ENCODE measurements around the gene CYP26C1.
"Not testable (repeated sequence)": the region's sequence is repeated elsewhere in the genome, so short reads cannot be mapped to it uniquely, and the experiment has no call there.

Gene CYP26C1

DNA sequence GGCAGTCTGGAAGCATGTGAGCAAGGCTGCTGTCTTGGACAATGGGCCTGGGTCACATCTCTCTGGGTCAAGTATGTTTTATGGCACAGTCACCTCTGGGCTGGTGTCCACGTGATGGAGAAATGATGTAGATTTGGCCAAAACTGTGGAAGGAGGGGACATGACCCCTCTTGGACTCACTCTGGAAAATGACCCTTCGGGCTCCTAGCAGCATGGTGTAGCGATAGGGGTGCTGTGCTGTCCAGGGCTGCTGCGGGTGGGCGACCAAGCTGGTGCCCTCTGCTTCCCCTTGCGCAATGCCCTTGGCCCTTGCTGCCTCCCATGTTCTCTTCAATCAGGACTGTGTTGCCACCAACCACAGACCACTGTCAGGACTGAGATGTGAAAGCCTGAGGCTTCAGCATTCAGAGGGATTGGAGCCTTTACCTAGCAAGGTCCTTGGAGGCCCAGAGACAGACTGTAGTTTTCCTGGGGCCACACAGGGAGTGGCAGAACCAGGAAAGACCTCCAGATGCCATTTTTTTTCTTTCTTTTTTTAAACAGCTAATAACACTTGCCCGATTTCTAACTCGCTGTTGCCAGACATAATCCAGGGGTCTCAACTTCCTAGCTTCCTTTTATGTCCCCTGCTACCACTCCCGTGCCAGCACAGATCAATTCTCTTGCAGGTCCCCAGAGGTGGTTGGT lies 19.2 kb downstream of the CYP26C1 start:
- DNase-seq: no peak

DNA sequence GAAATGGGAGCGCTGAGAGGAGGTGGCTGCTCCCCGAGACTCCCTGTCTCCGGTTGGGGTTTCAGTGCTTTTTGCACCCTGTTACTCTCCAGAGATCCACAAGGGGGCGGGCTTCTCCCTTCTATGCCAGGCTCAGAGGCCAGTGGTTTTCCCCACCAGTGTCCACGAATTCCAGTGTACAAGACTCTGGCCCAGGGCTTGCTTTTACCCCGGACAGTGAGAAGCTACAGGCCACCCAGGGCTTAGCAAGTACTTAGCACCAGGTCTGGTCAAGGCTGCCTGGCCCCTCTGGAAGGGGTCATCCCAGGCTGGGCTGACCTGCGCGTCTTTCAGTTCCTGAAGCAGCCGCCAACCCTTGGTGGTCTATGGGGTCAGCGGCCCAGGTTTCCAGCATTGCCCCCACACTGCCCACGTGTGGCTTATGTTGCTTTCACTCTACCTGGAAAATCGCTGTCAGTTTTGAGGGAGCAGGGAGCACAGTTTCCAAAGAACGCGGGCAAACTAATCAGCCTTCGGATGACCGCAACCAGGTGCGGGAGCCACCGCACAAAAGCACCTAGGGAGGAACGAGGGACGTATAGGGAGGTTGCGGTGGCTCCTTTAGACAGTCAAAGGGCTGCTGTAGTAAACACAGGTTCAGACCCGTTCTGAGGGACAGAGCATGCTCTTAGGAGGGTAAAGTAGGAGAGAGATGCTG lies 19.9 kb downstream of the CYP26C1 start:
- no peak for DNase-seq

DNA sequence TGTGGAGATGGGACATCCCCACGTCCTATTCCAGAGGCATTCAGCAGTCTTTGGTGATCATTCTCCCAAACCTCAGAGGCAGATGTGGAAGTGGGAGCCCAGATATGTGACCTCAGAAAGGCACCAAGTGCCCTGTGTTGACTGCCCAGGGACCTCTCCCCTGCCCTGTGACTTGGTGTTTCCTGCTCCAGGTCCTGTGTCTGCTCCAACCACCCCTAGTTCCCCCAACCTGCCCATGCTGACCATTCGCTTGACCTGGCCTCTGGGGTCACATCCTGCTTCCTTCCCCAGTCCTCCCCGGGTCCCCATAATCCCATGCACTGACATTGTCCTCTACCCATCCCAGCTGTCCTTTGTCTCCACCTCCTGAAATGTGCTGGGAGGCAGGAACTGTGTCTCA lies 20.7 kb downstream of the CYP26C1 start:
- no peak for DNase-seq

DNA sequence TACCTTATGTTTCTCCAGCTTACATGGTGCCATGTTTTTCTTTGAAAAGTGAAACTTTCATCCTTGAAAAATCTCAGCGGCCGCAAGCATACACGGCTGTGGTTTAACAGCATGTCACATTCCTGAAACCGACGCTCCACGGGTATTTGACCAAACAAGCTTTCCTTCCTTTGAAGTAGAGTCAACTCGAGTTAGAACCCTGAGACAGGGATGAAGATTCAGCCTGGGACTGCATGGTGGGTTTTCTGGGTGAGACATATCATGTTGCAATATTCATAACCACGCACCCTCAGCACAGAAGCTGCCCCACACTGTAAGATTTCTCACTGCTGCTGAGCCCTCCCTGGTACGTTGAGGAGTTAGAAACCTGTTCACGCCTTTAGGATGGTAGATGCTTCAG lies 21.2 kb downstream of the CYP26C1 start:
- DNase-seq: no peak

DNA sequence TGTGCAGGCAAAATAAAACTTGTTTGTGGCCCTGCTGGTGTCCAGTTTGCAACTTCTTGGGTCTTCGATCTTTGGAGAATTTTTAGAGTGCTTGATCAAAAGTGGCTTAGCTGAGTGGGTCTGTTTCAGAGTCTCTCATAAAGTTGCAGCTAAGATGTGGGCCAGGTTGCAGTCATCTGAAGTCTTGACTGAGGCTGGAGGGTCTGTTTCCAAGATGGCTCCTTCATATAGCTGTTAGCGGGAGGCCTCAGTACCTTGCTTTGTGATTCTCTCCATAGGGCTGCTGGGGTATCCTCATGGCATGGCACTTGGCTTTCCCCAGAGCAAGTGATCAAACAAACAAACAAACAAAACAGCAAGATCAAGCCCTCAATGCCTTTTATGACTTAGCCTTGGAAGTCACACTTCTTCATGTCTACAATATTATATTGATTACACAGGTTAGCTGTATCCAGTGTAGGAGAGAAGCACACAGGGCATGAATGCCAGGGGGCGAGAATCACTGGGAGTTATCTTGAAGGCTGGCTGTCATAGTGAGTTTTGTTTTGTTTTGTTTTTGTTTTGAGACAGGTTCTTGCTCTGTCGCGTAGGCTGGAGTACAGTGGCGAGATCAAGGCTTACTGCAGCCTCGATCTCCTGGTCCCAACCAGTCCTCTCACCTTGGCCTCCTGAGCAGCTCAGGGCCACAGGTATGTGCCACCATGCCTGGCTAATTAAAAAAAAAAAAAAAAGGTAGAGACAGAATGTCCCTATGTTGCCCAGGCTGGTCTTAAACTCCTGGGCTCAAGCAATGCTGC lies 23.3 kb downstream of the CYP26C1 start:
- DNase-seq: no peak

DNA sequence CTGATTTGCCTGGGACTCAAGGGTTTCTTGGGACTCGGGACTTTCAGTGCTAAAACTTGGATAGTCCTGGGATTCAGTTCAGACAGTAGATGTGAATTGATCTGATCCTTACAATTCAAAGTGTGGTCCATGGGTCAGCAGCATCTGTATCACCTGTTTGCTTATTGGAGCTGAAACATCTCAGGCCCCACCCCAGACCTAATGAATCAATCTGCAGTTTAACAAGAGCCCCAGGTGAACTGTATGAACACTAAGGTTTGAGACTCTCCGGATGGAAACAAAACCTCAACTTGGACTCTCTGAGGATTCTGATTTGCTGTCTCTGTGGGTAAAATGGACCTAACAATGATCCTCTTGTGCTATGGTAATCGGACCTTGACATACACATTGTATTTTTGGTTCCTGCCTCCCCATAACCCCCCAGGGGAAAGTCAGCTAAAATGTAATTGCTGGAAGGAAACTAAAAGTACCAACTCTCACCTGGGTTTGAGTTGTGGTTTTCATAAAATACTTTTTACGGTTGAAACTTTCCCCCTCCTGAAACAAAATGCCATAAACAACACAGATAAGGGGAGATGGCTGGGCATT lies 24.8 kb downstream of the CYP26C1 start:
- no peak for DNase-seq

DNA sequence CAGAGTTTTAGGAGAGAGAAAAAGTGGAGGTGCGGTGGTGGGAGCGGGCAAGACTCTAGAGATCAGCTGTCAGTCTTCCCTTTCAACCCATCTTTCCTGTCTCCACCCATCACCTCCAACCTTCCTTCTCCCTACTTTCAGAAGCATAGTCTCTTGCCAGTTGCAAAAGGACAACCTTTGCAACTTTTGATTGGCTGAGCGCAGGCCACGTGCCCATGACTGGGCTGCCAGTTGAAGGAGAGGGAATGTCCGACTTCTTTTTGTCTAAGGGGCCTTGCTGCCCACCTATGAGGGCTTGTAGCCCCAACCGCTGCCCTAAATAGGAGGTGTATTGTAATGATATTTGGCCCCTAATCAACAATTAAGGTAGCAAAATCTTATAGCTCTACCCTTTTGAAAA lies 25.7 kb downstream of the CYP26C1 start:
- no peak for DNase-seq

DNA sequence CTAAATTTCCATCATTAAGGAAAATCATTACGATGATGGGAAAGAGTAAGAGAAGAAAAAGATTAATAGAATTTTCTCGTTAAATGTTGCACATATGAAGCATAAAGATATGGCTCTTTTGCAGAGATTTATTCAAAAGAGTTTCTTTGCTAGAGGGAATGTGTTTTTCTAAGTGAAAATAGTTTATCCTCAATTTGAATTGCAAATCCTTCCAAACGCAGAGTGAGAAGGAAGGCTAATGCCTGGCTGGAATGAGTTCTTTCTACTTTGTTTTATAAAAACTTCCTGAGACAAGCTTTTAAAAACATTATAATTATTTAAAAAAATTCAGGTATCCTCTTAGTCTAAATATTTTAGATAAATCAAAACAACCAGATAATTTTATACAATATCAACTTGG lies 27.2 kb downstream of the CYP26C1 start:
- no peak for DNase-seq

DNA sequence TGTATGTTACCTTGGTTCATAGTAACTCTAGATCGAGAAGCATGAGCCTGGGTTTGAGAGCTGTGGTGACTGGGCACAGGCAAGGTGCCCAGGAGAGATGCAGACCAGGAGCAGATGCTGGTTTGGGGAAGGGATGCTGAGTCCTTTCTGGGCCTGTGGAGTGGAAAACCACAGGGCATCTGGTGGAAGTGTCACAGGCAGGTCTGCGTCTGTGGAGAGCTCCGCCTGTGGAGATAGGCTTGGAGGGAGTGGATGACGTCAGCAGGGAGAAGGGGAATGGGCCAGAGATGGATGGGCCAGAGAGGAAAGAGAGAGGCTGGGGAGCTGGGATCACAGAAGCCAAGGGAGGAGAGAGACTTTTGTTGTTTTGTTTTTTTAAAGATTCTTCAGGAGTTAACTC lies 27.9 kb downstream of the CYP26C1 start:
- no peak for DNase-seq

DNA sequence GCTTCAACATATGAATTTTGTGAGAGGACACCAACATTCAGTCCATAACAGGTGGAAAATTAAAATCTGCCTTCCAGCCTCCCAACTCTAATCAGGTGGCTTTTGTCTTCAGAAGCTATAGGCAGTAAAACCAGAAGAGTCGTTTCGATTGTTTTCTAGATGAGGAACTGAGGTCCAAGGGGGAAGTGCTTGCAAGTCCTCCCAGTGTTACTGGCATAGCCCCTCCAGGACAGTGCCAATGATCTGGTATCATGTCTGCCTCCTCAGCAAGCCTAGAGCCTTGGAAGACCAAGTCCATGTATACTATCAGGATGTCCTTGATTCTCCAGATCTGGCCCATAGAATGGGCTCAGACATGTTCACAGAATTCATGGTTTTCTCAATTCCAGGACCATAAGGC lies 30.0 kb downstream of the CYP26C1 start:
- DNase-seq: no peak

DNA sequence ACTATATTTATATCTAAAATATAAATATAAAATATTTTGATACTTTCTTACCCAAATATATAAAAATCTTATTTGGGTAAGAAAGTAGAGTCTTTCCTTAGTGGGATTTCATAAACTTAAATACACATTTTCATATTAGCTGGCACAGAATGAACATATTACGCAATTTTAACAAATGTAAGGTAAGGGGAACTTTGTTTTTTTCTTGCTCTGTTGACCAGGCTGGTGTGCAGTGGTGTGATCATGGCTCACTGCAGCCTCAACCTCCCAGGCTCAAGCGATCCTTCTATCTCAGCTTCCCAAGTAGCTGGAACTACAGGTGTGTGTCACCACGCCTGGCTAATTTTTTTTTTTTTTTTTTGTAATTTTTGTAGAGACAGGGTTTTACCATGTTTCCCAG lies 31.4 kb downstream of the CYP26C1 start:
- no peak for DNase-seq

DNA sequence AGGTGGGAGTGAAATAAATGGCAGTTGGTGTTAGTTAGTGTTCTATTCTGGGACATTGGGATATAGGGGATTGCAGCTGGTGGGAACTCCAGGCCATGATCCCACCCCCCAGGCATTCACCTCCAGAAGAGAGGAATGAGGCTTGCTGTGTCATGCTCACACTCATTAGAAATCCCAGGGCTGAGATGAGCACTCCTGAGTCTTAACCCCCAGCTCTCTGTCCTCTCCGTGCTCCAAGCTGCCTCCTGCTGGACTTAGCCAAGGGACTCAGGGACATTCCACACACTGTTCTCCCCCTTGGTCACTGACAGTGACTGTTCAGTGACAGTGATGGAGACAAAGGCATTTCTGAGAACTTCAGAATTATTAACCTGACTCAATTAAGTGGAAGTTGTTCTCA lies 34.6 kb downstream of the CYP26C1 start:
- no peak for DNase-seq

DNA sequence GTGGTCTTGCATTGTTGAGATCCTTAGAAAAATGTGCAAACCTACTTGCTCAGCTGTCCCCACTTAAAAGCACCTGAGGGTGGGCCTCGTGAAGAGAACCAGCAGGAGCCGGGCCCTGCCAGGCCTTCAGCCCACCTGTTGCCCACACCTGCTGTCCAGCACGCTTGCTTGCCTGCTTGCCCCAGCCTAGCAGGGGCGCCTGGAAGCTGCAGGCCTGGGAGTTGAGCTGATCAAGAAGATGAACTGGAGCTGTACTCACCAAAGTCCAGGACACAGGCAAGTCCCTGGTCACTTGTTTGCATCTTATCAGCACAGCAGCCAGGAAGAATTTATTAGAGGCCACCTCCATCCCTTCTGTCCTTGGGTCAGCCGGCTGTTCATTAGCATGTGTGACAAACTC lies 36.3 kb downstream of the CYP26C1 start:
- no peak for DNase-seq

DNA sequence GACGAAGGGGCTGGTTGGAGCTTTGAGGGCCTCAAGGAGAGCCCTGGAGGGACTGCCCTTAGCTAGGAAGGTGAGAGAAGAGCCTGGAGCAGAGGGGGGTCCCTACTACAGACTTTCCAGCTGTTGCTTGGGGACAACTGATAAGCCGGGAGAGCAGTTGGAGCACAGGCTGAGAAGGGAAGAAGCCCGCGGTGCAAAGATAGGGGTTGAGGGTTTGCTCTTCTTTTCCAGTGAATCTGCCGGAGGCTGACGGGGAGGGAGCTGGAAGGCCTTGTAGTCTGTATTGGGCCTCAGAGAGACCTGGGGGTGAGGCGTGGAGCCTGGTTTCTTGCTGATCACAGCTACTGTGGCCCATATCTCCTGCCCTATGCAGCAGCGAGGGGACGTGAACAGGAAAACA lies 36.8 kb downstream of the CYP26C1 start:
- no peak for DNase-seq

DNA sequence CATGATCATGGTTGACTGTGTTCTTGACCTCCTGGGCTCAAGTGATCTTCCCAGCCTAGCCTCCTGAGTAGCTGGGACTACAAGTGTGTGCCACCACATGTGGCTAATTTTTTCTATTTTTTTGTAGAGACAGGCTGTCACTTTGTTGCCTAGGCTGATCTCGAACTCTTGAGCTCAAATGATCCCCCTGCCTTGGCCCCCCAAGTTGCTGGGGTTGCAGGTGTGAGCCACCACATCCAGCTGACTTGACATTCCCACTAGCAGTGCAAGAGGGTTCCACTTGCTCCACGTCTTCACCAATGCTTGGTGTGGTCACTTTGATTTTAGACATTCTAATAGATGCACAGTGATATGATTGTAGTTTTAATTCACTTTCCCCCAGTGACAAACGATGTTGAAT lies 38.2 kb downstream of the CYP26C1 start:
- DNase-seq: no peak

DNA sequence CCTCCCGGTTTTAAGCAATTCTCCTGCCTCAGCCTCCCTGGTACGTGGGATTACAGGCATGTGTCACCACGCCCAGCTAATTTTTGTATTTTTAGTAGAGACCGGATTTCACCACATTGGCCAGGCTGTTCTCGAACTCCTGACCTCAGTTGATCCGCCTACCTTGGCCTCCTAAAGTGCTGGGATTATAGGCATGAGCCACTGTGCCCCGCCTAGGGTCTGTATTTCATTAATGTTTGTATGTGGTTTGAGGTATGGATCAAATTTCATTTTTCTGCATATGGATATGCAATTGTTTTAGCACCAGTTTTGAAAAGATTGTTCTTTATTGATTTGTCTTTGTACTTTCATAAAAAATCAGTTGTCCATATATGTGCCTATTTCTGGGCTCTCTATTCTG lies 39.1 kb downstream of the CYP26C1 start:
- no peak for DNase-seq

DNA sequence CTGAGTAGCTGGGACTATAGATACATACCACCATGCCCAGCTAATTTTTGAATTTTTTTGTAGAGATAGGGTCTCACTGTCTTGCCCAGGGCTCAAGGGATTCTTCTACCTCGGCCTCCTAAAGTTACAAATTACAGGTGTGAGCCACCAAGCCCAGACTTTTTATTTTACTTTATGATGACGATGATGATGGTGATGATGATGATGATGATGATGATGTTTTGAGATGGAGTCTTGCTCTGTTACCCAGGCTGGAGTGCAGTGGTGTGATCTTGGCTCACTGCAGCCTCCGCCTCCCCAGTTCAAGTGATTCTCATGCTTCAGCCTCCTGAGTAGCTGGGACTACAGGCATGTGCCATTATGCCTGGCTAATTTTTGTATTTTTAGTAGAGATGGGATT lies 40.5 kb downstream of the CYP26C1 start:
- not testable (repeated sequence) for DNase-seq

DNA sequence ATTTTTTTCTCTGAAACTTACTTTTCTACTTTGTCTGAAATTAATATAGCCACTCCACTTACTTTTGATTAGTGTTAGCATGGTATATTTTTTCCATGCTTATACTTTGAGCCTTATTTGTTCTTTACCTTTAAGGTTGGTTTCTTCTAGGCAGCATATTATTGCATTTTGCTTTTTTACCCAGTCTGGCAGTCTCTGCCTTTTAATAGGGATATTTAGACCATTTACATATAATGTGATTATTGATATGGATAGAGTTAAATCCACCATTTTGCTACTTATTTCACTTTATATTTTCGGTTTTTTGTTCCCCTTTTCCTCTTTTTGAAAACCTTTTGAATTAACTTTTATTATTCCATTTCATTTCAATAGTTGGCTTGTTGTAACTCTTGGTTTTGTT lies 43.4 kb downstream of the CYP26C1 start:
- DNase-seq: no peak

DNA sequence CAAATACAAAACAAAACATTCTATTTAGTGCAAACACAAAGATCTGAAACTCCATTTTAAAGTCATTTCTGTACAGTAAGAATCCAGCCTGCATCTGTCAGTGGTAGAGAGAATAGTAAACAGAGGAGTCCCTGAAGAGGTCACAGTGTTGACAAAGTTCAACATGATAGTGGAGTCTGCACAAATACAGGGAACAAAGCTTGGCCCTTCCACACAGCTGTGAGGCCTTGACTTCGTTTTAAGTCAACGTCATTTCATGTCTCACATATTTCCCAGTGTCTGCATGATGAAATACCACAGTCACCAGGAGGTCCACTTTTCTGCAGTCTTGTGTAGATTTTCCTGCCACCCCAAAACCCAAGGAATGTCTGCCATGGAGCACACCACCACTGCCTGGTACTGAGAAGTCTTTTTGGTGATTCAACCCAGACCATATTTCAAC lies 46.1 kb downstream of the CYP26C1 start:
- DNase-seq: no peak

DNA sequence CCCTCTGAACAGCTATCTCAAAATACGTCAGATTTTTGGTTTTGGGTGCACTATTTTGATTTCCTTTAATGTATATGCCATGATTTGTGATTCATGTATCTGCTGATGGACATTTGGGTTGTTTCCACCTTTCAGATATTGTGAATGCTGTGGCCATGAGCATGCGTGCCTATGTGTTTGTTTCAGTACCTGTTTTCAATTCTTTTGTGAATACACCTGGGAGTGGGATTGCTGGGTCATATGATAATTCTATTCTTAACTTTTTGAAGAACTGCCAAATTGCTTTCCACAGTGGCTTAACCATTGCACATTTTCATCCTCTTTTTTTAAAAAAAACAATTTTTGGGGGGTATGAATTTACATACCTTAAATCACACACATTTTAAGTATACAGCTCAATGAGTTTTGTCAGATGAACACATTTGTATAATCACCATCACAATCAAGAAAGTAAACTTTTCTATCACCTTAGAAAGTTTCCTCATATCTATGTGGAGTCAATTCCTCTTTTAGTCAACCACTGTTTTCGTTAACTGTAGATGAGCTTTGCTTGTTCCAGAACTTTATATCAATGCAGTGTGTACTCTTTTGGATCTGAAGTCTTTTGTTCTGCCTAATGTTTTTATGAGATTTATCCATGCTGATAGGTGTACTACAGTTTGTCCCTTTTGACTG lies 50.0 kb downstream of the CYP26C1 start:
- no peak for DNase-seq

DNA sequence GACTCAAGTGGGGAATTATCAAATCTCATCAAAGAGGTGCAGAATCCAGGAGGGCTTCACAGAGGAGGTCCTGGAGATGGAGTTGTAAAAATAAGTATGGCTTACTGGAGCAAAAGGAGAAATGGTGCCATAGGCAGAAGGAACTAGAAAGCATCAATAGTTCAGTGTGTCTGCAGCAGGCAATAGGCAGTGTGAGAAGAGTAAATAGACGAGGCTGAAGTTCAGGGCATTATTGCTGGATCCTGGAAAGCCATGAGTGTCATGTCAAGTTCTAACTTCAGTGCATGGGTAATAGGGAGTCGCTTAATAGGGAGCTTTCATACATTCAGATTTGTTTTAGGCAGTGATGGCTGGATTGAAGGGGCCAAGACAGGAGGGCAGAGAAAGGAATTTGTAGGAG lies 52.4 kb downstream of the CYP26C1 start:
- DNase-seq: no peak

DNA sequence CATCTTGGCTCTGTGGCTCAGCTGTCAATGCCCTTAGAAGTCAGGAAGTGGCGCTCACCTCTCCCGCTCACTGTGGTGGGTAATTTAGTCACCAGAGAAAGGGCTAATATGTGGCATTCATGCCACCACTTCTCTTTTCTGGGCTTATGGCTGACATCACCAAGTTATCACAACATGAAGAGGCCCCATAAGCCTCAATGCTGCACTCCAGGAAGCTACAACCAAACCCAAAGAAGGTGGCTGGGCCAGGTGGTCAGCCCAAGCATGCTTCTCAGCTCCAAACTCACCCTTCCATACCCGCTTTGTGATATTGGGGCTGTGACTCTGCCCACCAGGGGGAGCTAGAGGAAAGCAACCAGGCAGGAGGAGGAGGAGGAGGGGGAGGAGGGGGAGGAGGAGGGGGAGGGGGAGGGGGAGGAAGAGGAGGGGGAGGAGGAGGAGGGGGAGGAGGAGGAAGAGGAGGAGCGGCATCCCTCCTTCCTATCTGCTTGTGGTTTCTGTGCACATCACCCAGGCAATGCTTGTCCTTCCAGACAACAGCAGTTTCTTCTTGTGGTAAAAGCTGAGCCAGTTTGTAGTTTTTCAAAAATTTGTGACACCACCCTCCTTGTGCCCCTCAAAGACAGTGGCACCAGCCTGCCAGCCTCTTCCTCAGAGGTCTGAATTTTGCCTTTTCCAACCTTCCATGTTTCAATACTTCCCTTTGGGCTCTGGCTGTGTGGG lies 55.2 kb downstream of the CYP26C1 start:
- no peak for DNase-seq

Measured in NCI-H524 treated with DMSO at 0.1 percent for 48 hours (cell line).